Naive thymus-derived CD8-positive, alpha-beta T cell (primary cell): ENCODE results near the gene SMIM41. TPM values are rescaled to one million over a fixed set of nuclear protein-coding genes. Genes with fewer than 3 reads are reported as not detected.
"Not testable (repeated sequence)": the region's sequence is repeated elsewhere in the genome, so short reads cannot be mapped to it uniquely, and the experiment has no call there.

ENCODE experiments used
- ATAC-seq, 2 donors: fragments of 150-1000 bp; cut with Tn5 transposase in 1 of 2; sonication (Bioruptor Pico), chemical (Tn5 transposase) in 1 of 2; 1 replicate in 1 of 2; 2 replicates in 1 of 2; pipeline ENCODE4 v1.10.0; 2021; ENCODE audit warnings: mild to moderate bottlenecking in 2 of 2, moderate library complexity in 2 of 2
- POLR2A ChIA-PET: fragments of 350-600 bp; sonication (Branson Sonifier 250); formaldehyde crosslinking; loops from one replicate; lab custom pipeline; 2021; ENCODE audit warnings: antibody characterized with exemption; lab: Charles Lee
- DNase-seq, 10 donors: peaks; one replicate each; pipeline versions ENCODE4 v3.0.0 to v3.0.0-alpha.2; 2020 to 2022
- H3K27ac Mint-ChIP-seq, 10 donors: one replicate each; pipeline ENCODE4 v1.8.0; 2020 to 2022; ENCODE audit warnings: mild to moderate bottlenecking in 10 of 10, mixed read lengths in 10 of 10, moderate library complexity in 4 of 10, inconsistent platforms in 1 of 10
- H3K27me3 Mint-ChIP-seq, 5 donors: one replicate each; pipeline ENCODE4 v1.8.0; 2021 to 2022; ENCODE audit warnings: mixed read lengths in 5 of 5
- H3K36me3 Mint-ChIP-seq, 3 donors: one replicate each; pipeline ENCODE4 v1.8.0; 2020 to 2022; ENCODE audit warnings: mixed read lengths in 3 of 3, mild to moderate bottlenecking in 2 of 3, inconsistent platforms in 1 of 3
- H3K4me1 Mint-ChIP-seq, 4 donors: one replicate each; pipeline ENCODE4 v1.8.0; 2021 to 2022; ENCODE audit warnings: mixed read lengths in 4 of 4
- H3K4me3 Mint-ChIP-seq, 10 donors: one replicate each; pipeline ENCODE4 v1.8.0; 2020 to 2022; ENCODE audit warnings: mild to moderate bottlenecking in 10 of 10, mixed read lengths in 10 of 10, moderate library complexity in 6 of 10, inconsistent platforms in 1 of 10
- H3K9me3 Mint-ChIP-seq, 9 donors: one replicate each; pipeline ENCODE4 v1.8.0; 2020 to 2022; ENCODE audit warnings: mixed read lengths in 9 of 9, mild to moderate bottlenecking in 3 of 9, inconsistent platforms in 1 of 9, moderate library complexity in 1 of 9
- polyA plus RNA-seq, 3 donors: library from polyadenylated mRNA; unstranded; fragments of 300-500 nt; fragmentation: Illumina TruSeq; gene quantifications; one replicate each; pipeline ENCODE4 v1.2.3, GENCODE V29; 2021
- total RNA-seq, 8 experiments: library from RNA in 2 of 8; stranded (reverse) in 2 of 8; gene quantifications; one replicate each; pipeline ENCODE4 v1.2.3 and lab custom pipeline; 2021 to 2026

SMIM41 gene
- total and polyA plus RNA-seq, 5 experiments from 2014 or later = not detected

- Mint-ChIP-seq H3K36me3 (no peaks in the 10 kb centered on the region), H3K27me3 (peaks cover 29 to 67% (median 43%) of the 10 kb centered on the region in 5 donors), H3K27ac (no peak overlapping the region), H3K4me1 (no peaks in the 10 kb centered on the region), H3K4me3 (no peak overlapping the region), H3K9me3 (no peaks in the 10 kb centered on the region)
- POLR2A ChIA-PET = no interaction called here
- ATAC-seq (no peak), DNase-seq (no peak)
These were observed 17.0 kb downstream of the SMIM41 start for GRCh38 chr12:52096332-52097044.

GRCh38 chr12:52097045-52097666, 17.7 kb downstream of the SMIM41 start:
- DNase-seq (no peak), ATAC-seq (peak in 1 of 2 donors; percentile 43)
- Mint-ChIP-seq H3K27me3 (peaks cover 32 to 68% (median 47%) of the 10 kb centered on the region in 5 donors), H3K36me3 (no peaks in the 10 kb centered on the region), H3K27ac (peak overlapping the region in 1 of 10 donors; percentile 4), H3K4me3 (no peak overlapping the region), H3K9me3 (no peaks in the 10 kb centered on the region), H3K4me1 (no peaks in the 10 kb centered on the region)
- POLR2A ChIA-PET = no interaction called here

GRCh38 chr12:52104431-52105089, 25.1 kb downstream of the SMIM41 start:
- H3K9me3 Mint-ChIP-seq, ATAC-seq, DNase-seq, POLR2A ChIA-PET, H3K36me3 Mint-ChIP-seq: not testable (repeated sequence)
- Mint-ChIP-seq H3K27me3 (peaks cover 37 to 77% (median 44%) of the 10 kb centered on the region in 5 donors), H3K4me1 (peaks cover 0 to 10% (median 0%) of the 10 kb centered on the region in 4 donors), H3K4me3 (peak overlapping the region in 1 of 10 donors; percentile 42), H3K27ac (peak overlapping the region in 1 of 10 donors; percentile 26)

DNA sequence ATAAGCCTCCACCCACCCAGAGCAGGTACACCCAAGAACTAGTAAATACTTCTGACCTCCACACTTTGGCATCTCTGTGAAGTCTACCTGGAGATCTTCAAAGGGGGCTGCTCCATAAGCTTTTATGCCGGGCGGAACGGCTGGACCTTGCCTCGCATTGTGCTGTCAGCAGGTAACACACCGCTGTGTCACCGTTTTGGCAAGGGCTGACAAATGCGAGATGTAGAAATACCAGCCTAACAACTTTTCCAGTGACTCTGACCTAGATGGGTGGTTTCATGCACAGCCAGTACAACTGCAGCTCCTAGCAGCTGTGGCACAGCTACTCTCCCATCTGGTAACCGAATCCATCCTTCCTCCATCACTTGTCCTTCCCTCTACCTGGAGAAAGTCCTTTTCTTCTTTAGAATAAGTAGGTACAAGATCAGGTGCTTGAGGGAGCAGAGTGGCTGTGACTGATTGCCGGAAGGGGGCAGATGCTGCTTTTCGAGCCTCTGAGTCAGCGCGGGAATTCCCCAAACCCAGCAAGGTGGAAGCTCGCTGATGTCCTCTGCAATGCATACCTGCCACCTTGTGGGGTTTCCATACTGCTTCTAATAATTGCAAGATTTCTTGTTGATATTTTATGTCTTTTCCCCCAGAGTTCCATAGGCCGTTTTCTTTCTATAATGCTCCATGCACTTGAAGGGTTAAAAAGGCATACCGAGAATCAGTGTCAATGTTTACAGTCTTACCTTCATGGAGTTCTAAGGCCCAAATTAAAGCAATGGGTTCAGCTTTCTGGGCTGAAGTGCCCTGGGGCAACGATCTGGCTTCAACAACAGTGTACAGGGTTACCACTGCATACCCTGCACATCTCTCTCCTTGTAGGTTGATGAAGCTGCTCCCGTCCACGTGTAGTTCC, 37.0 kb downstream of the SMIM41 start:
- H3K9me3 Mint-ChIP-seq, H3K36me3 Mint-ChIP-seq, H3K4me3 Mint-ChIP-seq, POLR2A ChIA-PET: not testable (repeated sequence)
- peak overlapping the region in 1 of 10 donors; percentile 24 for H3K27ac Mint-ChIP-seq
- peak in 9 of 10 donors; percentile 18 to 75 (median 30) for DNase-seq
- peaks cover 0 to 35% (median 14%) of the 10 kb centered on the region in 4 donors for H3K4me1 Mint-ChIP-seq
- ATAC-seq = peak in 1 of 2 donors; percentile 43
- H3K27me3 Mint-ChIP-seq = peaks cover 2 to 34% (median 7%) of the 10 kb centered on the region in 5 donors

- POLR2A ChIA-PET, ATAC-seq, H3K4me3 Mint-ChIP-seq, H3K9me3 Mint-ChIP-seq, DNase-seq, H3K36me3 Mint-ChIP-seq: not testable (repeated sequence)
- H3K4me1 Mint-ChIP-seq = peaks cover 0 to 39% (median 20%) of the 10 kb centered on the region in 4 donors
- H3K27me3 Mint-ChIP-seq = peaks cover 4 to 45% (median 22%) of the 10 kb centered on the region in 5 donors
- H3K27ac Mint-ChIP-seq = peak overlapping the region in 1 of 10 donors; percentile 29
These were observed 38.4 kb downstream of the SMIM41 start for GRCh38 chr12:52117806-52118475.

DNA sequence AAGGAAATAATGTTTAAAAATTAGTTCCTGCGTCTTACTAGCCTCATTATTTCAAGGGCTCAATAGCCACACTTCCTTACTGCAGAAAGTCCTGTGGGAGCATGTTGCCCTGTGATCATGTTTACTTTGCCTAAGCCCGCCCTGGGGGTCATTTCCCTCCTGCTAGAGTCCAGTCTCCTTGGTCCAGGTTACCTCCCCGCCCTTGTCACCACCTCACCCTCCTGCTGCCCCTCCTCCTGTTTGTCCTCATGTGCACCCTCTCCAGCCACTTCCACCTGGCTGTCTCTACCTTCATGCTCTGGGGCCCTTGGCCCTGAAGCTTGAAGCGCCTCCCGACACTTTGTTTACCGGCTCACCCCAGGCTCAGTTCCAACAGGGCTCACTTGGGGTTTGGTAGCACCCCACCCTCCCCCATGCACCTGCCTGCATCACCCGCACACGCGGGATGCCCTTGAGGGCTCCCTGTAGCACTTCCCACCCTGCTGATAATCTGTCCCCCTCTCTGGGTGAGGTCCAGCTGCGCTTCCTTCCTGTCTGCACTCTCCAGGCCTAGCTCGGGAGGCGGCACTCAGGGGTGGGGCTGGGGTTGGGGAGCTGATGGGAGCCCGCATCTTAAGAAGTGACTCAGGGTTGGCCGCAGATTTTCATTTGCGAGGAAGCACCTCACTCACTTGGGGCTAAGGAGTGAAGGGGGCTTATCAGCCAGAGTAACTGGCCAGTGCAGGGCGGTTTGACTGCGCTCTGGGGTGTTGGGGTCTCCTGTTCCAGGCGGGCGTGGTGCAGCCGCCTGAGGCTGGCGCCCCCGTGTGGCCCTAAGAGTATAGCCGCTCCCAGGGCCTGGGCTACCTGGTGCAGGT, 40.1 kb downstream of the SMIM41 start:
- Mint-ChIP-seq H3K36me3 (no peaks in the 10 kb centered on the region), H3K4me1 (peaks cover 0 to 39% (median 20%) of the 10 kb centered on the region in 4 donors), H3K27me3 (peaks cover 4 to 51% (median 27%) of the 10 kb centered on the region in 5 donors), H3K27ac (peak overlapping the region in 2 of 10 donors; percentile 15 to 56), H3K4me3 (peak overlapping the region in 3 of 10 donors; percentile 13 to 36 (median 33)), H3K9me3 (no peaks in the 10 kb centered on the region)
- peak; percentile 69 to 84 for ATAC-seq
- peak in 8 of 10 donors; percentile 8 to 39 (median 28) for DNase-seq
- POLR2A ChIA-PET = interaction anchor here (0.6 kb wide), 1 partner anchor 88 kb away, joined by 8 read pairs; no protein-coding TSS in a partner anchor

- H3K36me3 Mint-ChIP-seq = no peaks in the 10 kb centered on the region
- ATAC-seq (no peak), DNase-seq (no peak)
- H3K4me3 Mint-ChIP-seq = peak overlapping the region in 2 of 10 donors; percentile 11 to 30
- H3K4me1 Mint-ChIP-seq = peaks cover 0 to 39% (median 19%) of the 10 kb centered on the region in 4 donors
- H3K27me3 Mint-ChIP-seq = peaks cover 6 to 55% (median 22%) of the 10 kb centered on the region in 5 donors
- no peaks in the 10 kb centered on the region for H3K9me3 Mint-ChIP-seq
- H3K27ac Mint-ChIP-seq = peak overlapping the region in 2 of 10 donors; percentile 26 to 80
- POLR2A ChIA-PET = interaction anchor here (0.7 kb wide), 2 partner anchors 96 to 885 kb away, joined by 3 to 5 read pairs; partner anchors contain the start of gene EIF4B
These were observed 41.7 kb downstream of the SMIM41 start for GRCh38 chr12:52120951-52121823.

- POLR2A ChIA-PET = no interaction called here
- ATAC-seq = peak in 1 of 2 donors; percentile 51
- H3K4me3 Mint-ChIP-seq = peak overlapping the region in 5 of 10 donors; percentile 11 to 55 (median 30)
These were observed 42.5 kb downstream of the SMIM41 start for GRCh38 chr12:52121824-52122539.

DNA sequence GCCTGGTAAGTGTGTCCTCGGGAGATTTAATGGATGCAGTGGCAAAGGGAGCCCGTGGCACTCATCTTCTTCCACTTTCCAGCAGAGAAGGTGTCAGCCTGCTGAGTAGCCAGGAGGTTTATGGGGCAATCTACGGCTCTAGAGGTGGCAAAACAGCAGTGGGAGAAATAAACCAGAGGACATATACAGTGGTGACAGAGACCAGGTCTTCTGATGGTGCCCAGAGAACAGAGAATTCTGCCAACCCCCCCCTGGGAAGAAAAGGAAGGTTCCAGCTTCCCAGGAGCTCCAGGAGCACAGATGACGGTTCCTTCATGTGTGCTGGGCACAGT, 43.0 kb downstream of the SMIM41 start:
- Mint-ChIP-seq H3K9me3 (no peaks in the 10 kb centered on the region), H3K4me3 (no peak overlapping the region), H3K36me3 (no peaks in the 10 kb centered on the region), H3K27ac (no peak overlapping the region), H3K27me3 (peaks cover 11 to 61% (median 31%) of the 10 kb centered on the region in 5 donors), H3K4me1 (peaks cover 0 to 35% (median 15%) of the 10 kb centered on the region in 4 donors)
- POLR2A ChIA-PET = no interaction called here
- ATAC-seq = no peak
- DNase-seq = no peak

More at GRCh38 chr12:52121824-52122539, 42.5 kb downstream of the SMIM41 start:
- peak; percentile 25 to 79 (median 50) for DNase-seq
- Mint-ChIP-seq H3K27me3 (peaks cover 10 to 56% (median 25%) of the 10 kb centered on the region in 5 donors), H3K9me3 (no peaks in the 10 kb centered on the region), H3K36me3 (no peaks in the 10 kb centered on the region), H3K4me1 (peaks cover 0 to 32% (median 15%) of the 10 kb centered on the region in 4 donors), H3K27ac (no peak overlapping the region)
